Activated CD8-positive, alpha-beta memory T cell treated with anti-CD3 and anti-CD28 coated beads, Interleukin-2, amount 10 ng/mL, durations not matched to agents 7 days and 5 days (primary cell): ENCODE data around the gene WDR26. TPM values are rescaled to one million over a fixed set of nuclear protein-coding genes. Genes with fewer than 3 reads are reported as not detected.

Experiments used
- ATAC-seq: fragments of 150-1000 bp; cut with Tn5 transposase; one replicate; pipeline ENCODE4 v1.10.0; 2021; ENCODE audit warnings: moderate library complexity
- CTCF ChIA-PET: fragments of 350-600 bp; sonication (Branson Sonifier 250); formaldehyde crosslinking; loops from one replicate; lab custom pipeline; 2021; ENCODE audit warnings: antibody characterized with exemption; lab: Charles Lee
- DNase-seq: peaks from one replicate; pipeline ENCODE4 v3.0.0-alpha.2; 2020
- H3K27ac Mint-ChIP-seq: one replicate; pipeline ENCODE4 v1.8.0; 2021; ENCODE audit warnings: mild to moderate bottlenecking, mixed read lengths
- H3K27me3 Mint-ChIP-seq: one replicate; pipeline ENCODE4 v1.8.0; 2021; ENCODE audit warnings: mixed read lengths
- H3K36me3 Mint-ChIP-seq: one replicate; pipeline ENCODE4 v1.8.0; 2021; ENCODE audit warnings: mild to moderate bottlenecking, mixed read lengths
- H3K4me1 Mint-ChIP-seq: one replicate; pipeline ENCODE4 v1.8.0; 2021; ENCODE audit warnings: mixed read lengths
- H3K4me3 Mint-ChIP-seq: one replicate; pipeline ENCODE4 v1.8.0; 2021; ENCODE audit warnings: mild to moderate bottlenecking, moderate library complexity, mixed read lengths
- H3K9me3 Mint-ChIP-seq: one replicate; pipeline ENCODE4 v1.8.0; 2022; ENCODE audit warnings: low read depth, mixed read lengths
- total RNA-seq, 2 experiments: library from RNA; stranded (reverse); gene quantifications; one replicate each; pipeline ENCODE4 v1.2.3, GENCODE V29; 2021

Gene WDR26
- total RNA-seq, 2 experiments from 2014 or later, result 79.0 to 84.2 TPM

DNA sequence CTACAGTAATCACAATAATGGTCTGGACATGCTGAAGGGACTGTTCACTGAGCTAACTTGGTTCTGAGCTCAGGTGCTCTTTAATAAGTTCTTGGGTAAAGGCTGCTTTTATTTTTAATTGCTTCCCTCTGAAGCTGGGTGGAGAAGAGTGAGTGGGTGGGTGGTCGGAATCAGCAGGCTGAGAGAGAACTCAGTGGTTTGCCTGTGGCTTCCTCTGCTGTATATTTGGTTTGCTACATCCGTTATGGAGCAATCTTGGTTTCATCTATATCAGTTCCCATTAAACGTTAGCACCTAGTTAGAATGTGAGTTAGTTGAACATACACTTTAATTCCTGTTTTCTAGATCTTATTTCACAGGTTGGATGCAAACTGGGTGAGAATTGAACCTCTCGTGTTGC lies 54.6 kb downstream of the WDR26 start:
- Mint-ChIP-seq H3K36me3 (peaks cover 61% of the 10 kb centered on the region), H3K27me3 (no peaks in the 10 kb centered on the region), H3K9me3 (no peaks in the 10 kb centered on the region), H3K27ac (peak overlapping the region; percentile 76), H3K4me3 (peak overlapping the region; percentile 35), H3K4me1 (peaks cover 74% of the 10 kb centered on the region)
- peak; percentile 70 for ATAC-seq
- CTCF ChIA-PET, result interaction anchor here (0.6 to 1.6 kb wide), 6 partner anchors 13 to 664 kb away, joined by 3 to 5 read pairs (median 4); no protein-coding TSS in a partner anchor
- DNase-seq, result peak; percentile 83

DNA sequence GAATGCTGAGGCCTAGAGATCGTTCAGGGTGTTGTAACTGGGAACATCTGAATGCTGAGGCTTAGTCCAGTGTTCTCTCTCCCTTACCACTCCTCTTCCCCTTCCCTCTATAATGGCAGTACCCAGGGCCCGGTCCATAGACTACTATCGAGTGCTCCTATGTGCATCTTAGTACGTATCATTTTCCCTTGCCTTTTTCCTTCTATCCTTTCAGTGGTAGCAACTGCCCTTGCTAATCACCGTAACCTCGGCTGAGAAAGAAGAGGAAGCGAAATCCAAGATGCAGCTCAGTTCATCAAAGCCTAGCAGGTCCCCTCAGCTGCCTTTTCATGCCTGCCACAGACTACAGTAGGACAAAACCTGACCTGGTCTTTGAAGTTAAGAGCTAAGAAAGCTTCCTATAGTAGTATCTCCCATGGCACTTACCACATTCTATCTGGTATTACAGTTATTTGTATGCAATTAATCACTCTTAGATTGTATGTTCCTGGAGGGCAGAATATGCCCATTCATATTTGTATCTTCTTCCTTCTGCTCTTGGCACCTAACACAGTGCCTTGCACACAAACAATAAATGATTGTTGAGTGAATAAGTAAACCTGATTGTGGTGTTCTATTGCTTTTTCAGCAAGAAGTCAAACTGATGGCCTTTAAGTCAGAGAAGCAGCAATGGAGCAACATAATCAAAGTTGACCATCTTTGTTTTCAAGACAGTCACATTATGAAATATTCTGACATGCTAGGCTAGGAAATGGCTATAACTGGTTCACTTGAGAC lies 55.6 kb downstream of the WDR26 start:
- Mint-ChIP-seq H3K27ac (peak overlapping the region; percentile 76), H3K9me3 (no peaks in the 10 kb centered on the region), H3K36me3 (peaks cover 62% of the 10 kb centered on the region), H3K4me1 (peaks cover 83% of the 10 kb centered on the region), H3K4me3 (no peak overlapping the region), H3K27me3 (no peaks in the 10 kb centered on the region)
- ATAC-seq, result no peak
- no peak for DNase-seq
- CTCF ChIA-PET, result interaction anchor here (0.5 to 1.6 kb wide), 7 partner anchors 12 to 663 kb away, joined by 3 to 5 read pairs (median 4); no protein-coding TSS in a partner anchor

- CTCF ChIA-PET, result interaction anchor here (0.7 kb wide), 1 partner anchor 10 kb away, joined by 3 read pairs; no protein-coding TSS in a partner anchor
- peaks cover 68% of the 10 kb centered on the region for H3K36me3 Mint-ChIP-seq
- H3K4me3 Mint-ChIP-seq, result peak overlapping the region; percentile 27
- peak overlapping the region; percentile 88 for H3K27ac Mint-ChIP-seq
- DNase-seq (peak; percentile 68), ATAC-seq (peak; percentile 77)
- H3K4me1 Mint-ChIP-seq, result peaks cover 89% of the 10 kb centered on the region
- H3K9me3 Mint-ChIP-seq, result no peaks in the 10 kb centered on the region
- no peaks in the 10 kb centered on the region for H3K27me3 Mint-ChIP-seq
Measured at GRCh38 chr1:224377676-224378006, 57.0 kb downstream of the WDR26 start.

GRCh38 chr1:224375059-224375458 lies 59.5 kb downstream of the WDR26 start:
- Mint-ChIP-seq H3K27me3 (no peaks in the 10 kb centered on the region), H3K9me3 (no peaks in the 10 kb centered on the region), H3K27ac (peak overlapping the region; percentile 84), H3K36me3 (peaks cover 75% of the 10 kb centered on the region), H3K4me3 (peak overlapping the region; percentile 1), H3K4me1 (peaks cover 69% of the 10 kb centered on the region)
- CTCF ChIA-PET, result interaction anchor here (1.0 to 4.3 kb wide), 4 partner anchors 10 to 24 kb away, joined by 3 to 17 read pairs (median 4); no protein-coding TSS in a partner anchor
- ATAC-seq (peak; percentile 56), DNase-seq (peak; percentile 59)

DNA sequence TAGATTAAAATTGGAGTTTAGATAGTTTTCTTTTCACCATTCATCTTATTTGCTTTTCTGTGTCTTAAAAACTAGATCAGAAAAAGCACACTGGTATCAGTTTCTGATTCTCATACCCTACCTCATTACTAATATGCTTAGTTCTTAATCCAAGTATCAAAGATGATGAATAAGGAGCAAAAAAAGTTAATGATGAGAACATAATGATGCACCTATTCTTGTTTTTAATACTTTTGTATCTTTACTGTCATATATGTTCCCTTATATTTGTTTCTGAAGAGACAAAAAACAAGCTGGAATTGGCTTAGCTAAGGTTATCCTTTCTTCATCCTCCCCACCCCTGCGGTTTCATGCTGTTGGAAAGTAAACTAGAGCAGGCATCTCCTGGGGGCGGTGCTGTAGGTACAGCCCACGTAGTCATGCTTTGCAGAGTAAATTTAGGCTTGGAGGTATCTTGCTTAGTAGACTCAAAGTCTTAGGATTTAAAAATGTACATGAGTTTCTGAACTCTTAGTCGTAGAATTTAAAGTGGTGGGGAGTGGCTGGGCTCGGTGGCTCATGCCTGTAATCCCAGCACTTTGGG lies 61.5 kb downstream of the WDR26 start:
- Mint-ChIP-seq H3K36me3 (peaks cover 79% of the 10 kb centered on the region), H3K4me3 (no peak overlapping the region), H3K4me1 (peaks cover 64% of the 10 kb centered on the region), H3K27ac (no peak overlapping the region), H3K27me3 (no peaks in the 10 kb centered on the region), H3K9me3 (no peaks in the 10 kb centered on the region)
- no peak for ATAC-seq
- no peak for DNase-seq
- CTCF ChIA-PET, result interaction anchor here (1.2 to 4.3 kb wide), 3 partner anchors 8 to 39 kb away, joined by 4 to 17 read pairs (median 4); no protein-coding TSS in a partner anchor

DNA sequence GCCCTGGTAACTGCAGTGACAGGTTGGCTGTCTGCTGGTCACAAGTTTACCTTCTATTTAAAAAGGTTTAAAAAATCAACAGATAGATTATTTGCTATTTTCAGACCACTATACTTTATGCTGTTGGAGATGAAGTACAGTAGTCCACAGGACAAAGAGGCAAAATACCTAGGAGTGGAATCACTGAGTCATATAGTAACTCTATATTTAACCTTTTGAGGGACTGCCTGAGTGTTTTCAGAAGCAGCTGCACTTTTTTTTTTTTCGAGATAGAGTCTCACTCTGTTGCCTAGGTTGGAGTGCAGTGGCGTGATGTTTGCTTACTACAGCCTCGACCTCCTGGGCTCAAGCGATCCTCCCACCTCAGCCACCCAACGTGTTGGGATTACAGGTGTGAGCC lies 66.2 kb downstream of the WDR26 start:
- Mint-ChIP-seq H3K4me3 (no peak overlapping the region), H3K9me3 (no peaks in the 10 kb centered on the region), H3K27me3 (no peaks in the 10 kb centered on the region), H3K36me3 (peaks cover 79% of the 10 kb centered on the region), H3K27ac (no peak overlapping the region), H3K4me1 (peaks cover 40% of the 10 kb centered on the region)
- DNase-seq, result no peak
- ATAC-seq, result peak; percentile 65
- CTCF ChIA-PET, result no interaction called here

- Mint-ChIP-seq H3K36me3 (peaks cover 36% of the 10 kb centered on the region), H3K27me3 (no peaks in the 10 kb centered on the region), H3K4me3 (no peak overlapping the region), H3K4me1 (peaks cover 49% of the 10 kb centered on the region), H3K9me3 (no peaks in the 10 kb centered on the region), H3K27ac (peak overlapping the region; percentile 22)
- CTCF ChIA-PET, result interaction anchor here (0.9 to 3.1 kb wide), 3 partner anchors 15 to 243 kb away, joined by 3 to 17 read pairs (median 5); no protein-coding TSS in a partner anchor
- DNase-seq (no peak), ATAC-seq (no peak)
Measured at GRCh38 chr1:224359207-224359606, 75.4 kb downstream of the WDR26 start.

- peak overlapping the region; percentile 81 for H3K4me3 Mint-ChIP-seq
- CTCF ChIA-PET, result interaction anchor here (0.9 to 3.1 kb wide), 7 partner anchors 9 to 100 kb away, joined by 3 to 17 read pairs (median 3); no protein-coding TSS in a partner anchor
- ATAC-seq (no peak), DNase-seq (no peak)
- H3K27me3 Mint-ChIP-seq, result no peaks in the 10 kb centered on the region
- no peak overlapping the region for H3K27ac Mint-ChIP-seq
- peaks cover 50% of the 10 kb centered on the region for H3K4me1 Mint-ChIP-seq
- H3K36me3 Mint-ChIP-seq, result peaks cover 28% of the 10 kb centered on the region
- no peaks in the 10 kb centered on the region for H3K9me3 Mint-ChIP-seq
Measured at GRCh38 chr1:224358237-224358636, 76.4 kb downstream of the WDR26 start.

- CTCF ChIA-PET, result interaction anchor here (0.9 to 3.1 kb wide), 7 partner anchors 9 to 100 kb away, joined by 3 to 17 read pairs (median 3); no protein-coding TSS in a partner anchor
- H3K4me1 Mint-ChIP-seq, result peaks cover 49% of the 10 kb centered on the region
Measured at GRCh38 chr1:224357626-224358124, 76.9 kb downstream of the WDR26 start.

DNA sequence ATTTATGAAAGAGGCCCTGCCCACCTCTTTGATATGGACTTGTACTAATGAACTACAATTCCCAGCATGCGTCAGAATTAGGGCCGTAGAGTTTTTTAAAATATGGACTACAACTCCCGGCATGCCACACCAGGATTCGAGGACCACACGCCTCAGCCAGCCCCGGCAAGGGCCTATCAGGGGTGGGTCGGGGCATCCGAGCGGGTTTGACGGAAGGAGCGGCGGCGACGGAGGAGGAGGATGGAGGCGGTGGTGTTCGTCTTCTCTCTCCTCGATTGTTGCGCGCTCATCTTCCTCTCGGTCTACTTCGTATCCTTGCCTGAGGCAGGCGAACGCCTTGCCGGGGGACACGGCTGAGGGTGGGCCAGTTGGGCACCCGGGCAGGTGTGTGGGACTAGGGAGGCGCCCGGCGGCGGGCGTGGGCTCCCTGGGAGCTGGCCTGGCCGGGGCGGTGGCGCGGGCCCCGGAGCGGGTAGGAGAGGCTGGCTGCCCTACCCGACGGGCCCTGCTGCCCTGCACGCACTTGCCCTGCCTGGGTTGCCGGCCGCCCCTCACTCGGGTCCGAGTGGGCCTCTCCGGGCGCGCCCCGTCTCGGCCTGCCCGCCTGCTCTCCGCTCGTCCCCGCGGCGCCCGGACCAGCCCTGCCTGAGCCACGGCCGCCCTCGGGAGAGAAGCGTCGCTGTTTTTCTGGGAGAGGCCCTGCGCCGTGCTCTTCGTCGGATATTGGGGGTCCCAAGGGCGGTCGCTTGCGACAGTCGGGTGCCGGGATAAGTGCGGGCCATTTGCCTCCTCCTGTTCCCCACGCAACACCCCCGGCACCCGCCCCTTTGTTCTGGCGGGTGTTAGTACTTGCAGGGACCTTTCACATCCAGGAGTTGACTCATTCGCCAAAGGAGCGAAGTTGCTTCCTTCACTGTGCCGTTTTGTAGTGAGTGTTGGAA lies 77.6 kb downstream of the WDR26 start, which contains the start of gene CNIH4:
CNIH4 (plus strand) TSS at position 195 of the 941 bp plus-strand sequence; CDS start at position 241, 46 bp downstream.
- Mint-ChIP-seq H3K9me3 (no peaks in the 10 kb centered on the region), H3K36me3 (peaks cover 19% of the 10 kb centered on the region), H3K27me3 (no peaks in the 10 kb centered on the region), H3K4me3 (peak within 1 kb of the TSS; percentile 81), H3K4me1 (peaks cover 46% of the 10 kb centered on the region), H3K27ac (peak within 1 kb of the TSS; percentile 85)
- CTCF ChIA-PET, result interaction anchor here (0.9 to 3.1 kb wide), 5 partner anchors 14 to 101 kb away, joined by 3 to 17 read pairs (median 3); no protein-coding TSS in a partner anchor
- DNase-seq, result peak; percentile 96
- ATAC-seq, result peak; percentile 99

More at GRCh38 chr1:224357626-224358124, 76.9 kb downstream of the WDR26 start:
- Mint-ChIP-seq H3K4me3 (peak overlapping the region; percentile 81), H3K36me3 (peaks cover 23% of the 10 kb centered on the region), H3K9me3 (no peaks in the 10 kb centered on the region), H3K27me3 (no peaks in the 10 kb centered on the region), H3K27ac (peak overlapping the region; percentile 74)
- ATAC-seq, result no peak
- no peak for DNase-seq

- DNase-seq, result no peak
- ATAC-seq, result no peak
- no peak overlapping the region for H3K27ac Mint-ChIP-seq
- no peaks in the 10 kb centered on the region for H3K27me3 Mint-ChIP-seq
- no peaks in the 10 kb centered on the region for H3K9me3 Mint-ChIP-seq
- CTCF ChIA-PET, result interaction anchor here (0.9 to 2.0 kb wide), 4 partner anchors 10 to 247 kb away, joined by 3 to 5 read pairs (median 4); no protein-coding TSS in a partner anchor
- peaks cover 9% of the 10 kb centered on the region for H3K36me3 Mint-ChIP-seq
- no peak overlapping the region for H3K4me3 Mint-ChIP-seq
- peaks cover 33% of the 10 kb centered on the region for H3K4me1 Mint-ChIP-seq
Measured at GRCh38 chr1:224353975-224354925, 80.3 kb downstream of the WDR26 start.
